ENCODE measurements around the gene CEP89. TPM values are rescaled to one million over a fixed set of nuclear protein-coding genes. Genes with fewer than 3 reads are reported as not detected.

The CEP89 gene
- total RNA-seq, 1 experiment from 2014 or later = 39.9 TPM

GRCh38 chr19:32870981-32871451 is 100.7 kb downstream of the CEP89 start:
- TF ChIP-seq POLR2AphosphoS5 (IDR thresholded peaks at IDR 0.05; ENCODE audit: low read depth, low read length) (no peak), TCF7L2 (IDR thresholded peaks at IDR 0.05; ENCODE audit: low read depth, low read length) (no peak), SIN3A (IDR thresholded peaks at IDR 0.05; ENCODE audit: borderline replicate concordance, insufficient read depth, low read depth, low read length) (no peak), REST (IDR thresholded peaks at IDR 0.05; ENCODE audit: insufficient read depth in 1 of 2, low read depth in 2 of 2, low read length in 1 of 2) (no peak), CTCF (IDR thresholded peaks at IDR 0.05) (no peak)
- in situ Hi-C loops (cut with HindIII; ENCODE audit: low pct_unique_long_range_greater_than_20kb, low sequenced_read_pairs) (no loop called here), intact Hi-C loops (cut with micrococcal nuclease; ENCODE audit: unreplicated experiment) (no loop called here)
- Histone ChIP-seq H3K4me1 (ENCODE audit: control insufficient read depth, insufficient read depth, low read length) (no peaks in the 10 kb centered on the region), H3K4me3 (ENCODE audit: low read depth in 2 of 2, low read length in 2 of 2) (no peak overlapping the region), H3K27me3 (ENCODE audit: control insufficient read depth, insufficient read depth, low read length) (no peaks in the 10 kb centered on the region), H3K36me3 (ENCODE audit: control insufficient read depth, insufficient read depth, low read length) (no peaks in the 10 kb centered on the region), H3K27ac (ENCODE audit: low read length) (no peak overlapping the region), H3K9me3 (ENCODE audit: control insufficient read depth, insufficient read depth, low read depth, low read length) (no peaks in the 10 kb centered on the region)
- ATAC-seq = no peak
- POLR2A ChIA-PET = no interaction called here
- no TSS peak for BruUV-seq (replicated peaks)
- CTCF ChIA-PET = no interaction called here
- no peak for DNase-seq (ENCODE audit: low read depth, low spot score)

- in situ Hi-C loops (cut with HindIII; ENCODE audit: low pct_unique_long_range_greater_than_20kb, low sequenced_read_pairs) = no loop called here
- H3K4me1 ChIP-seq (ENCODE audit: control insufficient read depth, insufficient read depth, low read length) = no peaks in the 10 kb centered on the region
- intact Hi-C loops (cut with micrococcal nuclease; ENCODE audit: unreplicated experiment) = no loop called here
- no peak for TF ChIP-seq POLR2AphosphoS5 (IDR thresholded peaks at IDR 0.05; ENCODE audit: low read depth, low read length)
- no peak for TF ChIP-seq CTCF (IDR thresholded peaks at IDR 0.05)
- TF ChIP-seq TCF7L2 (IDR thresholded peaks at IDR 0.05; ENCODE audit: low read depth, low read length) = no peak
- no peak for TF ChIP-seq SIN3A (IDR thresholded peaks at IDR 0.05; ENCODE audit: borderline replicate concordance, insufficient read depth, low read depth, low read length)
- no peak for TF ChIP-seq REST (IDR thresholded peaks at IDR 0.05; ENCODE audit: insufficient read depth in 1 of 2, low read depth in 2 of 2, low read length in 1 of 2)
- no peaks in the 10 kb centered on the region for H3K36me3 ChIP-seq (ENCODE audit: control insufficient read depth, insufficient read depth, low read length)
- CTCF ChIA-PET = no interaction called here
- DNase-seq (ENCODE audit: low read depth, low spot score) = no peak
- no peak for ATAC-seq
- H3K27me3 ChIP-seq (ENCODE audit: control insufficient read depth, insufficient read depth, low read length) = no peaks in the 10 kb centered on the region
- no peak overlapping the region for H3K4me3 ChIP-seq (ENCODE audit: low read depth in 2 of 2, low read length in 2 of 2)
- no peak overlapping the region for H3K27ac ChIP-seq (ENCODE audit: low read length)
- no TSS peak for BruUV-seq (replicated peaks)
- POLR2A ChIA-PET = no interaction called here
- no peaks in the 10 kb centered on the region for H3K9me3 ChIP-seq (ENCODE audit: control insufficient read depth, insufficient read depth, low read depth, low read length)
These were observed 101.7 kb downstream of the CEP89 start for GRCh38 chr19:32869966-32870573.
